ENCODE measurements around the gene CLGN. TPM values are rescaled to one million over a fixed set of nuclear protein-coding genes. Genes with fewer than 3 reads are reported as not detected.

Gene CLGN
- total and polyA plus RNA-seq, 2 of the 4 experiments (the other 2 are of a cell fraction): 0.36 to 0.75 TPM

DNA sequence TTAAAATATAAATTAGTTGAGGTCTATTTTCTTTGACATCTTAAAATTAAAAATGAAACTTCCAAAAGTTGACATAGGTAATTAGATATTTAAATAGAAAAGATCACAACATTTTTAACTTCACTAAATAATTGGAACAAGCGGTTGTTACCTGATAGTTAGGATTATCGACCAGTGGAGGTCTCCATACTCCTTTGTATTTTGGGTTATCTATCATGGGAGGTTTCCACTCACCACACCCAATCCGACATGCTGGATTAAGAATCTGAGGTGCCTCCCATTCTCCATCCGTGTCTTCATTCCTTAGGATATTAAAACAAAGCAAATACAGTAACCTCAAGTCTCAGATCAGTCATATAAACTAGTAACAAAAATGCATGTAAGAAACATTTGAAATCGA lies 31.8 kb downstream of the CLGN start:
- Histone ChIP-seq H3K4me3 (ENCODE audit: insufficient read depth, low read depth, low read length) (no peak overlapping the region), H3K18ac (ENCODE audit: low read depth, low read length) (no peak overlapping the region), H3K14ac (replicated peaks; ENCODE audit: low read depth, low read length) (no peak overlapping the region), H3K4ac (ENCODE audit: low read depth, low read length) (no peak overlapping the region), H3K56ac (ENCODE audit: extremely low read depth, insufficient read depth, low read length) (no peak overlapping the region), H3K27me3 (ENCODE audit: control insufficient read depth, insufficient read depth, low read length) (no peaks in the 10 kb centered on the region), H4K20me1 (ENCODE audit: insufficient read depth, low read length) (no peaks in the 10 kb centered on the region), H2BK120ac (ENCODE audit: low read depth, low read length) (no peak overlapping the region), H2AK9ac (replicated peaks; ENCODE audit: low read depth, low read length, poor library complexity) (no peak overlapping the region), H3K27ac (ENCODE audit: insufficient read depth, low read length) (no peak overlapping the region), H4K91ac (ENCODE audit: insufficient read depth, low read depth, low read length) (no peak overlapping the region), H3K9me3 (ENCODE audit: control insufficient read depth, insufficient read depth, low read length) (no peaks in the 10 kb centered on the region), H4K5ac (ENCODE audit: low read depth, low read length) (no peak overlapping the region), H2BK20ac (ENCODE audit: low read depth, low read length) (no peak overlapping the region), H3K4me2 (ENCODE audit: low read depth, low read length) (no peak overlapping the region), H3K9me1 (ENCODE audit: insufficient read depth, low read length) (no peaks in the 10 kb centered on the region), H2AFZ (replicated peaks; ENCODE audit: low read length, poor library complexity) (no peak overlapping the region), H3K36me3 (ENCODE audit: control insufficient read depth, insufficient read depth, low read length) (no peaks in the 10 kb centered on the region), H3K4me1 (ENCODE audit: control insufficient read depth, insufficient read depth, low read length) (no peaks in the 10 kb centered on the region), H2BK15ac (ENCODE audit: low read depth, low read length) (no peak overlapping the region), H3K79me1 (ENCODE audit: low read depth in 1 of 2, low read length in 2 of 2) (no peaks in the 10 kb centered on the region), H3K9ac (ENCODE audit: low read depth, low read length) (no peak overlapping the region), H4K8ac (ENCODE audit: low read depth in 2 of 2, low read length in 2 of 2) (no peak overlapping the region), H2AK5ac (ENCODE audit: low read depth, low read length) (no peak overlapping the region), H2BK5ac (ENCODE audit: low read depth, low read length, poor library complexity, severe bottlenecking) (no peak overlapping the region), H3K23ac (ENCODE audit: low read depth, low read length) (no peak overlapping the region)
- no CpG with 5 or more reads among the region's 5 CpGs for WGBS, 2 experiments (ENCODE audit: extremely low coverage in 2 of 2, insufficient read length in 1 of 2)
- BruUV-seq (replicated peaks): no TSS peak
- DNase-seq: no peak
- dilution Hi-C loops (cut with HindIII; ENCODE audit: low sequenced_read_pairs, unreplicated experiment) (no loop called here), intact Hi-C loops (cut with micrococcal nuclease) (no loop called here), in situ Hi-C loops (cut with MboI; ENCODE audit: low sequenced_read_pairs) (no loop called here)
- ChIA-PET POLR2A (ENCODE audit: unreplicated experiment) (no interaction called here), CTCF (no interaction called here)
- ATAC-seq (ENCODE audit: low read depth): no peak
- TF ChIP-seq, protein P1, sequence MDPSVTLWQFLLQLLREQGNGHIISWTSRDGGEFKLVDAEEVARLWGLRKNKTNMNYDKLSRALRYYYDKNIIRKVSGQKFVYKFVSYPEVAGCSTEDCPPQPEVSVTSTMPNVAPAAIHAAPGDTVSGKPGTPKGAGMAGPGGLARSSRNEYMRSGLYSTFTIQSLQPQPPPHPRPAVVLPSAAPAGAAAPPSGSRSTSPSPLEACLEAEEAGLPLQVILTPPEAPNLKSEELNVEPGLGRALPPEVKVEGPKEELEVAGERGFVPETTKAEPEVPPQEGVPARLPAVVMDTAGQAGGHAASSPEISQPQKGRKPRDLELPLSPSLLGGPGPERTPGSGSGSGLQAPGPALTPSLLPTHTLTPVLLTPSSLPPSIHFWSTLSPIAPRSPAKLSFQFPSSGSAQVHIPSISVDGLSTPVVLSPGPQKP (IDR thresholded peaks at IDR 0.05; ENCODE audit: borderline replicate concordance, low read depth, low read length): no peak
- TF ChIP-seq CEBPB (IDR thresholded peaks at IDR 0.05; ENCODE audit: low read depth, low read length) (no peak), MAZ (IDR thresholded peaks at IDR 0.05; ENCODE audit: borderline replicate concordance, low read depth, low read length) (no peak), POLR2A (IDR thresholded peaks at IDR 0.05; ENCODE audit: low read depth, low read length) (no peak), MXI1 (IDR thresholded peaks at IDR 0.05; ENCODE audit: borderline replicate concordance, low read depth, low read length) (no peak), NFE2L2 (IDR thresholded peaks at IDR 0.05; ENCODE audit: low read depth, low read length) (no peak), BHLHE40 (IDR thresholded peaks at IDR 0.05; ENCODE audit: low read depth, low read length) (no peak), MAFK (IDR thresholded peaks at IDR 0.05; ENCODE audit: low read depth, low read length) (no peak), RAD21 (IDR thresholded peaks at IDR 0.05; ENCODE audit: low read length) (no peak), FOS (IDR thresholded peaks at IDR 0.05; ENCODE audit: low read depth, low read length) (no peak), CHD1 (IDR thresholded peaks at IDR 0.05; ENCODE audit: low read depth, low read length) (no peak), SMC3 (IDR thresholded peaks at IDR 0.05; ENCODE audit: low read depth, low read length) (no peak), RFX5 (IDR thresholded peaks at IDR 0.05; ENCODE audit: low read depth, low read length) (no peak), RCOR1 (IDR thresholded peaks at IDR 0.05; ENCODE audit: insufficient replicate concordance, low read length) (no peak)
- TF ChIP-seq, protein P2, sequence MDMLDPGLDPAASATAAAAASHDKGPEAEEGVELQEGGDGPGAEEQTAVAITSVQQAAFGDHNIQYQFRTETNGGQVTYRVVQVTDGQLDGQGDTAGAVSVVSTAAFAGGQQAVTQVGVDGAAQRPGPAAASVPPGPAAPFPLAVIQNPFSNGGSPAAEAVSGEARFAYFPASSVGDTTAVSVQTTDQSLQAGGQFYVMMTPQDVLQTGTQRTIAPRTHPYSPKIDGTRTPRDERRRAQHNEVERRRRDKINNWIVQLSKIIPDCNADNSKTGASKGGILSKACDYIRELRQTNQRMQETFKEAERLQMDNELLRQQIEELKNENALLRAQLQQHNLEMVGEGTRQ (IDR thresholded peaks at IDR 0.05; ENCODE audit: low read depth, low read length): no peak
- TF ChIP-seq, protein P3, sequence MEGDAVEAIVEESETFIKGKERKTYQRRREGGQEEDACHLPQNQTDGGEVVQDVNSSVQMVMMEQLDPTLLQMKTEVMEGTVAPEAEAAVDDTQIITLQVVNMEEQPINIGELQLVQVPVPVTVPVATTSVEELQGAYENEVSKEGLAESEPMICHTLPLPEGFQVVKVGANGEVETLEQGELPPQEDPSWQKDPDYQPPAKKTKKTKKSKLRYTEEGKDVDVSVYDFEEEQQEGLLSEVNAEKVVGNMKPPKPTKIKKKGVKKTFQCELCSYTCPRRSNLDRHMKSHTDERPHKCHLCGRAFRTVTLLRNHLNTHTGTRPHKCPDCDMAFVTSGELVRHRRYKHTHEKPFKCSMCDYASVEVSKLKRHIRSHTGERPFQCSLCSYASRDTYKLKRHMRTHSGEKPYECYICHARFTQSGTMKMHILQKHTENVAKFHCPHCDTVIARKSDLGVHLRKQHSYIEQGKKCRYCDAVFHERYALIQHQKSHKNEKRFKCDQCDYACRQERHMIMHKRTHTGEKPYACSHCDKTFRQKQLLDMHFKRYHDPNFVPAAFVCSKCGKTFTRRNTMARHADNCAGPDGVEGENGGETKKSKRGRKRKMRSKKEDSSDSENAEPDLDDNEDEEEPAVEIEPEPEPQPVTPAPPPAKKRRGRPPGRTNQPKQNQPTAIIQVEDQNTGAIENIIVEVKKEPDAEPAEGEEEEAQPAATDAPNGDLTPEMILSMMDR (conservative IDR thresholded peaks at IDR 0.05; ENCODE audit: low read depth, low read length): no peak

All from IMR-90 (cell line).